DMS153 treated with DMSO at 0.1 percent for 48 hours (cell line): ENCODE measurements around the gene CTBP1.

Experiments
- DNase-seq: peaks from one replicate; lab custom pipeline; 2025; ENCODE audit not compliant: unreplicated experiment; lab: John Stamatoyannopoulos, UW

The CTBP1 gene

GRCh38 chr4:1164444-1164843 lies 84.5 kb downstream of the CTBP1 start:
- no peak for DNase-seq

- DNase-seq: no peak
Measured at GRCh38 chr4:1164040-1164439, 84.9 kb downstream of the CTBP1 start.
